NK-92 (cell line): ENCODE measurements around the gene ARHGAP15.

ENCODE experiments used
- DNase-seq: peaks from one replicate; lab custom pipeline; 2025; ENCODE audit not compliant: unreplicated experiment; lab: John Stamatoyannopoulos, UW

Gene ARHGAP15

GRCh38 chr2:143144813-143145455, 15.7 kb downstream of the ARHGAP15 start:
- no peak for DNase-seq

- DNase-seq: no peak
Observed at GRCh38 chr2:143146366-143146765, 17.1 kb downstream of the ARHGAP15 start.

- no peak for DNase-seq
Observed at GRCh38 chr2:143146815-143147530, 17.8 kb downstream of the ARHGAP15 start.

GRCh38 chr2:143148011-143148410, 18.8 kb downstream of the ARHGAP15 start:
- DNase-seq: no peak

GRCh38 chr2:143148757-143149156, 19.5 kb downstream of the ARHGAP15 start:
- DNase-seq: no peak

- no peak for DNase-seq
Observed at GRCh38 chr2:143150287-143150686, 21.1 kb downstream of the ARHGAP15 start.

GRCh38 chr2:143151111-143151752, 22.0 kb downstream of the ARHGAP15 start:
- DNase-seq: no peak

GRCh38 chr2:143152219-143152618, 23.0 kb downstream of the ARHGAP15 start:
- DNase-seq: no peak

- no peak for DNase-seq
Observed at GRCh38 chr2:143152637-143153036, 23.4 kb downstream of the ARHGAP15 start.

GRCh38 chr2:143155661-143156060, 26.4 kb downstream of the ARHGAP15 start:
- DNase-seq: no peak

- DNase-seq: no peak
Observed at GRCh38 chr2:143157001-143157400, 27.8 kb downstream of the ARHGAP15 start.

- no peak for DNase-seq
Observed at GRCh38 chr2:143157418-143157817, 28.2 kb downstream of the ARHGAP15 start.

GRCh38 chr2:143158098-143158497, 28.9 kb downstream of the ARHGAP15 start:
- no peak for DNase-seq

- no peak for DNase-seq
Observed at GRCh38 chr2:143158551-143159485, 29.6 kb downstream of the ARHGAP15 start.

GRCh38 chr2:143159486-143159840, 30.2 kb downstream of the ARHGAP15 start:
- no peak for DNase-seq

GRCh38 chr2:143160732-143161707, 31.8 kb downstream of the ARHGAP15 start:
- no peak for DNase-seq

GRCh38 chr2:143162123-143162837, 33.1 kb downstream of the ARHGAP15 start:
- no peak for DNase-seq

- DNase-seq: no peak
Observed at GRCh38 chr2:143162997-143163396, 33.8 kb downstream of the ARHGAP15 start.

- no peak for DNase-seq
Observed at GRCh38 chr2:143163499-143163898, 34.3 kb downstream of the ARHGAP15 start.
